Osteoblast (primary cell): ENCODE results near the gene RPL36. TPM values are rescaled to one million over a fixed set of nuclear protein-coding genes. Genes with fewer than 3 reads are reported as not detected.

Source experiments
- DNase-seq: peaks from one replicate; pipeline ENCODE4 v3.0.0; 2011; ENCODE audit warnings: low spot score, mixed read lengths; ENCODE audit not compliant: insufficient read length; ENCODE audit errors: missing footprints
- H2AFZ ChIP-seq: 2 replicates; pipeline ENCODE4 v1.6.0; 2011; ENCODE audit warnings: mild to moderate bottlenecking, low read length
- H3K27ac ChIP-seq: 2 replicates; pipeline ENCODE4 v1.5.1; 2011; ENCODE audit warnings: mild to moderate bottlenecking, low read depth, low read length, moderate library complexity
- H3K27me3 ChIP-seq: 2 replicates; pipeline ENCODE4 v1.6.0; 2012; ENCODE audit warnings: mild to moderate bottlenecking, control low read depth, inconsistent platforms, low read length, moderate library complexity; ENCODE audit not compliant: insufficient read depth
- H3K36me3 ChIP-seq: 2 replicates; pipeline ENCODE4 v1.5.1; 2011; ENCODE audit warnings: mild to moderate bottlenecking, low read length, control low read depth, moderate library complexity; ENCODE audit not compliant: insufficient read depth
- H3K4me1 ChIP-seq: 2 replicates; pipeline ENCODE4 v1.5.1; 2011; ENCODE audit warnings: mild to moderate bottlenecking, low read length, control low read depth, moderate library complexity; ENCODE audit not compliant: insufficient read depth
- H3K4me2 ChIP-seq: 2 replicates; pipeline ENCODE4 v1.6.0; 2011; ENCODE audit warnings: mild to moderate bottlenecking, low read length; ENCODE audit not compliant: insufficient read depth
- H3K4me3 ChIP-seq: fragments of 200-600 bp; sonication (generic); 3 replicates; pipeline ENCODE4 v1.5.1; 2012; ENCODE audit warnings: mild to moderate bottlenecking, low read length, inconsistent platforms; ENCODE audit not compliant: insufficient read depth
- H3K79me2 ChIP-seq: 2 replicates; pipeline ENCODE4 v1.6.0; 2012; ENCODE audit warnings: mild to moderate bottlenecking, low read length, control low read depth, inconsistent platforms; ENCODE audit not compliant: insufficient read depth
- H3K9me3 ChIP-seq: 2 replicates; pipeline ENCODE4 v1.5.1; 2011; ENCODE audit warnings: low read depth, low read length, control low read depth
- H4K20me1 ChIP-seq: 2 replicates; pipeline ENCODE4 v1.6.0; 2012; ENCODE audit warnings: mild to moderate bottlenecking, low read length, control low read depth; ENCODE audit not compliant: insufficient read depth
- total RNA-seq: library from RNA; depleted of rRNA; stranded (reverse); fragments of >200 nt; gene quantifications from 2 replicates; pipeline ENCODE4 v1.2.3, GENCODE V29; 2012
- TF ChIP-seq, protein P1 (sequence below): IDR thresholded peaks from 2 replicates; pipeline ENCODE4 v1.5.1; 2011; ENCODE audit warnings: mild to moderate bottlenecking, low read depth, low read length, moderate library complexity; ENCODE audit errors: extremely low read depth

RPL36 gene
- total RNA-seq, 1 donor, result 228 TPM

DNA sequence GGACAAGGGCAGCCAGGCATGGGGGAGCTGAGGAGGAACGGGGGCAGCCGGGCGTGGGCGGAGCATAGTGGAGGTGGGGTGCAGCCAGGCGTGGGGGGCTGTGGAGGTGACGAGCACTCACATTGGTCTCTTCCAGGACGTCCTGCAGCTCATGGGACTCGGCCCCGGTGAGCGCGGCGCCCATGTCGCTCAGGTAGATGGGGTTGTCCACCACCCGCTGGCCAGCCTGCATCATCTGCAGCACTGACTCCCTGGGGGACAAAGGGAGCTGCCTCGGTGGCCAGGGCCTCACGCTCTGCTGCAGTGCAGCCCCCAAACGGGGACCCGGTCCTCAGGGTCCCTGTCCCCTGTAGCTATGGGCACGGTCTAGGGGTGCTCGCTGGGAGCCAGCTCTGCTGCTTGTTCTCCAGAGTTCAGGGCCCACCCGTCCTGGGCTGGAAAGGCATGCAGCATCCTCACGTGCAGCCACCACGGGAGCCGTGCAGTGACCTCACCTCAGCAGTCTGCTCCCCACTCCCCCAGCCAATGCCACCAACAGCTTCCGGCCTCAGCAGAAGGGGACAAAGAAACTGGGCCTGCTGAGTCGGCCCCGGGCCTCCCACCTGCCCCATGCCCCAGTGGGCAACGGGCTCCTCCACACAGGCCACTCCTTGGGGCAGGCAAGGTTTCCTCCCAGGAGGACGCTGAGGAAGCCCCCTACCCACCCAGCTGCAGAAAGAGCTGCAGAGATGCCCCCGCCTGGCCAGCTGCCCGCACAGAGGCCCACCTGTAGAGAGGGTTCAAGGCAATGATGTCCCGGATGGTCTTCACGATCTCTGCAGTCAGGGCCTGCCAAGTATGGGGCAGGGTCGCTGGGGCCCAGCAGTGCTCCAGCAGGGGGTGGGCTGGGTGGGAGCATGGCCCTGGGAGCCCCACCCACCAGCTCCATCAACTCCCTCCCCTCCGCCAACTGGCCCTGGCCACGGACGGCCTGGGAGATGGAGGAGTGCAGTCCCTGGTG is 17.8 kb downstream of the RPL36 start:
- no peak overlapping the region for H3K4me3 ChIP-seq
- peaks cover 6% of the 10 kb centered on the region for H3K79me2 ChIP-seq
- H3K27me3 ChIP-seq, result no peaks in the 10 kb centered on the region
- peak; percentile 73 for DNase-seq
- H3K9me3 ChIP-seq, result no peaks in the 10 kb centered on the region
- no peak overlapping the region for H3K4me2 ChIP-seq
- no peaks in the 10 kb centered on the region for H3K4me1 ChIP-seq
- H3K27ac ChIP-seq, result no peak overlapping the region
- TF ChIP-seq, protein P1, sequence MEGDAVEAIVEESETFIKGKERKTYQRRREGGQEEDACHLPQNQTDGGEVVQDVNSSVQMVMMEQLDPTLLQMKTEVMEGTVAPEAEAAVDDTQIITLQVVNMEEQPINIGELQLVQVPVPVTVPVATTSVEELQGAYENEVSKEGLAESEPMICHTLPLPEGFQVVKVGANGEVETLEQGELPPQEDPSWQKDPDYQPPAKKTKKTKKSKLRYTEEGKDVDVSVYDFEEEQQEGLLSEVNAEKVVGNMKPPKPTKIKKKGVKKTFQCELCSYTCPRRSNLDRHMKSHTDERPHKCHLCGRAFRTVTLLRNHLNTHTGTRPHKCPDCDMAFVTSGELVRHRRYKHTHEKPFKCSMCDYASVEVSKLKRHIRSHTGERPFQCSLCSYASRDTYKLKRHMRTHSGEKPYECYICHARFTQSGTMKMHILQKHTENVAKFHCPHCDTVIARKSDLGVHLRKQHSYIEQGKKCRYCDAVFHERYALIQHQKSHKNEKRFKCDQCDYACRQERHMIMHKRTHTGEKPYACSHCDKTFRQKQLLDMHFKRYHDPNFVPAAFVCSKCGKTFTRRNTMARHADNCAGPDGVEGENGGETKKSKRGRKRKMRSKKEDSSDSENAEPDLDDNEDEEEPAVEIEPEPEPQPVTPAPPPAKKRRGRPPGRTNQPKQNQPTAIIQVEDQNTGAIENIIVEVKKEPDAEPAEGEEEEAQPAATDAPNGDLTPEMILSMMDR, result no peak
- H2AFZ ChIP-seq, result no peak overlapping the region
- H3K36me3 ChIP-seq, result peaks cover 62% of the 10 kb centered on the region
- peaks cover 7% of the 10 kb centered on the region for H4K20me1 ChIP-seq

DNA sequence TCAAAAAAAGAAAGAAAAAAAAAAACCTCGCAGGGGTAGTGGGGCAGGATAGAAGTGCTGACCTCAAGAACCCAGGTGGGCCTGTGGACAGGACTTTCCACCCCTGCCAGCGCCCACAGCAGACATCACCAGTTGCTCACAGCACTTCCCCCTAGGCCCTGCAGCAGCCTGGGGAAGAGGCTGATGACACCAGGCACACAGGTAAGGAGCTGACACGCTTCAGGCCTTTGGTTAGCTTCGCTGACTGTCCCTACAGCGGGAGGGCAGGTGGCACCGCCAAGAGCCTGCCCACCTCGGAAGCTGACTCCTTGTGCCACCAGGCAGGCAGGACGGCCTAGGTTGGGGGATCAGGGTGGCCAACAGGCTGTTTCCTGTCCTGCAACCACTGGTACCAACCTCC is 20.9 kb downstream of the RPL36 start:
- peaks cover 7% of the 10 kb centered on the region for H4K20me1 ChIP-seq
- H3K9me3 ChIP-seq, result no peaks in the 10 kb centered on the region
- H3K27ac ChIP-seq, result no peak overlapping the region
- no peak overlapping the region for H3K4me3 ChIP-seq
- no peak overlapping the region for H3K4me2 ChIP-seq
- H3K79me2 ChIP-seq, result peaks cover 30% of the 10 kb centered on the region
- H2AFZ ChIP-seq, result no peak overlapping the region
- peaks cover 48% of the 10 kb centered on the region for H3K36me3 ChIP-seq
- H3K27me3 ChIP-seq, result no peaks in the 10 kb centered on the region
- no peak for DNase-seq
- TF ChIP-seq, protein P1, result no peak
- no peaks in the 10 kb centered on the region for H3K4me1 ChIP-seq

DNA sequence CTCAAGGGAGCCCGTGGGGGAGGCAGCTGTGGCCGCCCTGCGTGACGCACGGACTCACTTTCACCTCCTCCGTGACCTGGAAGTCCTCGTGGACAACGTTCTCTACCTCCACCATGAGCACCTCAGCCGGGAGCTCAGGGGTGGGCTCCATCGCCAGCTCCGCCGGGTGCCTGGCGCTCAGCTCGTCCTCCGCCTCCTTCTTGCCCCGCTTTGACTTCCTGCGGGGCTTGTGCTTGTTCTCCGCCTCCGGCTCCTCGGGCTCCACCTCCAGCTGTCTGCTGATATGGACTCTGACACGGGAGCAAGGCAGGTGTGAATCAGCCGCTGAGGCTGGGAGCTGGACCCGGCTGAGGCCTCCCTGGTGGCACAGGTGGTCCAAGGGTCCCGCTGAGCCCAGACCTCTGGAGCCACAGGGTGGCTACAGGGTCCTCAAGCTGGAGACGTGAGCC is 21.6 kb downstream of the RPL36 start:
- no peaks in the 10 kb centered on the region for H3K4me1 ChIP-seq
- H2AFZ ChIP-seq, result no peak overlapping the region
- H3K4me2 ChIP-seq, result no peak overlapping the region
- no peaks in the 10 kb centered on the region for H3K9me3 ChIP-seq
- DNase-seq, result peak; percentile 62
- TF ChIP-seq, protein P1, result no peak
- H3K79me2 ChIP-seq, result peaks cover 36% of the 10 kb centered on the region
- H3K4me3 ChIP-seq, result no peak overlapping the region
- H3K36me3 ChIP-seq, result peaks cover 45% of the 10 kb centered on the region
- H3K27me3 ChIP-seq, result no peaks in the 10 kb centered on the region
- no peak overlapping the region for H3K27ac ChIP-seq
- H4K20me1 ChIP-seq, result peaks cover 7% of the 10 kb centered on the region

DNA sequence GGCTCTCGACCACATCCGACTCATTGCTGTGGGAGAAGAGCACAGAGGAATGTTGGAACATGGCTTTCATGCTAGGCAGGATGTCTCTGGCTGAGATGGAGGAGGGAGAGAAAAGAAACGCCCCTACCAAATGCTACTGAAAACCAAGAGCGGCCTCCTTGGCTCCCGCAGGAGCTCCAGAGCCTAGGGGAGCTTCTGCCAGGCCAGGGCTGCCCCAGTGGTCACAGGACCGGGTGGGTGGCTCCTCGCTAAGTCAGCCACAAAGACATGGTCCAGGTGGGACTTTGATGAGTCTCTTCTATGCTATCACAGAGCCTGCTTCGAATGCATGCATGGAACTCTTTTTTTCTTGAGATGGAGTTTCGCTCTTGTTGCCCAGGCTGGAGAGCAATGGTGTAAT is 23.1 kb downstream of the RPL36 start:
- Histone ChIP-seq H3K9me3 (no peaks in the 10 kb centered on the region), H4K20me1 (peaks cover 18% of the 10 kb centered on the region), H3K79me2 (peaks cover 51% of the 10 kb centered on the region), H3K36me3 (peaks cover 45% of the 10 kb centered on the region), H2AFZ (no peak overlapping the region), H3K4me1 (peaks cover 10% of the 10 kb centered on the region), H3K27ac (no peak overlapping the region), H3K4me2 (no peak overlapping the region), H3K27me3 (no peaks in the 10 kb centered on the region), H3K4me3 (no peak overlapping the region)
- no peak for DNase-seq
- TF ChIP-seq, protein P1, result no peak
